GM21576 (cell line): ENCODE data around the gene BDKRB1.

Experiments used
- ATAC-seq: cut with Tn5 transposase; IDR thresholded peaks from one replicate; pipeline ENCODE4 v1.9.1; 2021; ENCODE audit warnings: mild to moderate bottlenecking, moderate library complexity; ENCODE audit not compliant: unreplicated experiment

BDKRB1 gene

DNA sequence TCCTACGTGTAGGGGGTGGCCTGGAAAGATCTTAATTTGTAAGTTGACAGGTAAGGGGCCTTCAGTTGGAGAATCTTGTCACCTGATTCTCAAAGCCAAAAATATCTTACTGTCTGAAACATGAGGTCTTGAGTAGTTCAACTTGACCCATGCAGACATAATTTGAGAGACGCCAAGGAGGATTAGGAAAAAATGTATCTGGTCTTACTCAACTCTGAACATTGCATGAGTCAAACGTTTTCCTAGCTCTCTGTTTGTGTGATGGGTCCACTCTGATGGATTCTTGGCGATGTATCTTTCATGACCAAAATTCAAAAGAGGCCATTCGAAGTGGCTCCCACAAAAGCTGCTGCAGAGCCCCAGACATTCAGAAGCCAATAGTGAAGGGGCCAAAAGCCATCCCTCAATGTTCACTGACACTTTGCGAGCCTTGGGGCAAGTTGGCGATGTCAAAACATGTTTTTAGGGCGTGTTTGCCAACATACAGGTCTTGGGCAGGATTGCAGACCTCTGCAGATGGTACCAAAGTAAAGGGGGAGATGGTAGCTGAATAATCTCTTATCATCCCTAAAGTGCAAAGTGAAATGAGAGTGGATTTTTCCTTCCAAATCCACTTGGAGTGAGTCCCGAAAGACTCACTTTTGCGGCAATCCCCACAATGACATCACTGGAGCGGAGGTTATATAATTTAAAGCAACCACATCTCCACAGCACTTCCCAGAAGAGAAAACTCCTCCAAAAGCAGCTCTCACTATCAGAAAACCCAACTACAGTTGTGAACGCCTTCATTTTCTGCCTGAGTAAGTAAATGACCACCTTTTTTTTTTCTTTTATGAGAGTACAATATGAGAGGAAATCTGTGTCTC lies at the start of gene BDKRB1:
Gene BDKRB1, plus strand, starts transcription at position 710 of the 866 bp plus-strand sequence. CDS start 7,473 bp downstream, outside the sequence.
- ATAC-seq = no peak

DNA sequence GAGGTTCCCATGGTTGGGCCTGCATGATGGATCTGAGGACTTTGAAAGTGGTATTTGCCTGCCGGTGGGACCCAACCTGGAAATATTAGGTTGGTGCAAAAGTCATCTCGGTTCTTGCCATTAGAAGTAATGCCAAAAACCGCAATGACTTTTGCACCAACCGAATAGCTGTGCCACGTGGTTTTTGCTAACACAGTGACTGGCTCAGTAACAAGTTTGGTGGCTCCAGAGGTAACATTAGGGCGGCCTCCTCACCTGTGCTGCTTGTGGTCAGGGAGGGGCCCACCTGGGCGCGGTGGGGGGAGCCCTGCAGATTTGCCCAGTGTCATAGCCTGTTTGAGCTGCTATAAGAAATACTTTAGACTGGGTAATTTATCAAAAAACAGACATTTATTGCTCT lies 49.5 kb upstream of the BDKRB1 start:
- ATAC-seq = no peak

DNA sequence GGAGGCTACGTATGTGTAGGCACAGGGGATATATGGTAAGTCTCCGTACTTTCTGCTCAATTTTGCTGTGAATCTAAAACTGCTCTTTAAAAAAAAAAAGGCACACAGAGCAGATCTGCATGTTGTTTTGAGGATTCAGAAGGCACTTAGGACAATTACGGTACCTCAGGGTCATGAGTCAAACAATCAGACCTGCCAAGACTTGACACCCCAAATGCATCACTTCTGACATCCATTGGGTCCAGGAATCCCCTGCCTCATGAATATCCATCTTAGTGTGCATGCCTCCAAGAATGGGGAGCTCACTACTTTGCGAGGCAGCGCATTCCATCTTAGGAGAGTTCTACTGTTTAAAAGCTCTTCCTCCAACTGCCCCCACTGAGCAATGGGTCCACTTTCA lies 48.3 kb upstream of the BDKRB1 start:
- no peak for ATAC-seq

DNA sequence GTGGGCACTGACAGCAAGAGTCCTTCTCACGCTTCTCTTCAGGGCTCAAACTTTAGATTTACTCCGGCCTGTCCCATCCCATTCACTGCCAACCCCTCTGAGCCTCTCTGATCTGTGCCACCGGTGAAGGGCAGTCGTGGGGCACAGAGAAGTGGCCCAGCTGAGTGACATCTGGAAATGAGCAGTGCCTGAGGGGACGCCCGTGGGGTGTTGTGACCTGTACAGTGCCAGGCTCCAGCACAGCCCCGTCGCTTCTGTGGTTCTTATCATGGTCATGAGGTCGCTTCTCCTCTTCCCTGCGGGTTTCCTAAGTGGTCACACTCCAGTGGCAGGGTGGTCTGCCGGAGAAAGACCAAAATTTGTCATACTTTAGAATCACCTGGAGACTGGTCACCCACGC lies 47.3 kb upstream of the BDKRB1 start:
- no peak for ATAC-seq

DNA sequence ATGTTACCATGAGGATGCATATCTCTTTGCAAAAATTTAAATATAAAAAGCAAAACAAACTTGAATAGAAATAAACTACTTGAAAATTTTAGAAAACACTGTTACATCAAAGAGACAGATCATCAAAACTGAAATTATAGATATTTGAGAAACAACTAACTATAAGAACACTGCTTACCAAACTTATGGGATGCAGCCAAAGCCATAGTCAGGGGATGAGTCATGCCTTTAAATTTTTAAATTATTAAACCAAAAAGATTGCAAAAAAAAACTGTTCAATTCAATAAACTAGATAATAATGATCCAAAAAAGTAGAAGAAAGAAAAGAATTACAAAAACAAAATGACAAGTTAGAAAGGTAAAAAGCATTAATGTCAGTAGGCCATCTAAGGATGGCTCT lies 43.9 kb upstream of the BDKRB1 start:
- ATAC-seq = no peak

DNA sequence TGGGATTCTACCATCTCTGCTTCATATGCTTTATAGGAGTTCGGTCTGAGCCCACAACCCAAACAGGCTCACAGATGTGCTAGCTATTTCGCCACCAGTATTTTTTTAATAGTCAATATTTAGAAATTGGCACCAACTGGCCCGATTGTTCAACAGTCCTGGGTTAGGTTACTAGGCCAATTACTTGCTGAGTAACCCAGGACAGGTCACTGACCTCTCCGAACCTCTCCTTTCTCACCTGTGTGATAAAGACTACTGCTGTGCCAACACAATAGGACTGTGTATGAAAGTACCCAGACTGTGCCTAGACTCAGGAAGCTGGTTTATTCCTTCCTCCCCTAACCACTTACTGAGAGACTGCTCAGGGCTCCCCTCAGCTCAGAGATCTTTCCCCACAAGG lies 43.1 kb upstream of the BDKRB1 start:
- no peak for ATAC-seq

DNA sequence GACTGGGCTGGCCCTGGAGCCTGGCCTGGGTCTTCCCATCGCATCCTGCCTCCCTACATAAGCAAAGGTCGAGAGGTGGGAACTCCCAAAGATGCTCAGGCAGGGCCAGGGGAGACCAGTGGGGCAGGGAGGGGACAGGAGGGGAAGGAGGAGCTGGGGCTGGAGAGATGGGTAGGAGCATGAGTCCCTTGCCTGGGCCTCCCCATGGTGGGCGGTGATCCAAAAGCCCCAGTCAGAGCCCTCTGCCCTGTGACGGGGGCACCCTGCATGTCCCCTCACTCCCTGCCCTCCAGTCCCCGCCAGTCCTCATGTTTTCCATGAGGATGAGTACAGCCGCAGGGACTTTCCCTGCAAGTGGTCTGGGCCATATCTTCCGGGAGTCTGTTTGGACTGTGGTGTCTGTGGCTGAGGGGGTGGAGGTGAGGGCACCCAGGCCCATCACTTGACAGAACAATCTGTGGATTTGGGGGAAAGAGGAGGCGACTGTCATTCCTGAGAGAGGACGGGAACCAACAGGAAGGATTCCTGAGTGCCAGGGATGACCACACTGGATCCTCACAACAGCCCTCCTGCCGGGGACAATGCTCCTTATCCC lies 42.0 kb upstream of the BDKRB1 start:
- no peak for ATAC-seq

DNA sequence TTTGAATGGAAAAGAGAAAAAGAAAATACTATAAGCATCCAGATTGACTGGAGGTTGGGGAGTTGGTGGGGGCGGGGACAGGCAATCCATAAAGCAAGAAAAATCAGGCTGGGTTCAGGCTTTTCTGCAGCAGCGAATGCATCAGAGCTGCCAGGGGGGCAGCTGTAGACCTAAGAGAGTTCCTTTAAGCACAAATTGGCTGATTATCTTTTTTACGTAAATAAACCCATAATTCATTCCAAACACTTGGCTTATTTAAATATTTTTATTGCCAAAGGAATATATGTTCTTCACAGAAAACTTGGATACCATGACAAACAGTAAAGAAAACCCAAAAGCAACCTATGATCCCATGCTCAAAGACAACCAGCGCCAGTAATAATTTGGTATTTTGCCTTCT lies 41.2 kb upstream of the BDKRB1 start:
- ATAC-seq = no peak

DNA sequence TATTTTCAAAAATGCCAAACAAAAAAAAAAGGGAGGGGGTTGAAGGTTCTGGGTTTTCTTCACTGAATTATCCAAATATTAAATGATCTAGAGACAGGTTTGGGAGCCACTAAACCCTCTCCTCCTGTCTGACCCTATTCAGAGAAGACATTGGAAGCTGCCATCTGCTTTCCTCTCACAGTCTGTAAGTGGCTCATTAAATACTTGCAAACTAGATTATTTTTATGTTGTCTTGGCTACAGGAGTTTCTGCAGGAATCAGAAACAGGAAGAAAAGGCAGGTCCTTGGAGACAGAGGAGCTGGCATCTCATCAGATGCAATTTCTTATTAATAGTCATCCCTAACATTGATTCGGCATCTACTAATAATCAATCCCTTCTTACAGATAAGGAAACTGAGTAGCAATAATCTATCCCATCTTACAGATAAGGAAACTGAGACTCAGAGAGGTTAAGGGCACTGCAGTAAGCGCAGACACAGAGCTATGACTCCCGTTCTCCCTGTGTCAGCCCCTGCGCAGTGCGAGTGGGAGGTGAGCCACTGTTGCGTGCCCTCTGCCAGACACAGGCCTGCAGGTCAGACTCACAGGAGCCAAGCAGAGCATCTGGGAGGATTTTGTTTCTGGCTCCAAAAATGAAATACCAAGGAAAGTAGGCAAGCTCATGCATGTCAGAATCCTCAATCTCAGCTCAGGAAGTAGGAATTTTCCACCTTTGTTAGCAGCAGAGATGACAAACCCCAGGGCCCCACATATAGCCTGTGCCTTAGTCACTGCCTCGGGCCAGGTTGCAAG lies 40.4 kb upstream of the BDKRB1 start:
- ATAC-seq = no peak

DNA sequence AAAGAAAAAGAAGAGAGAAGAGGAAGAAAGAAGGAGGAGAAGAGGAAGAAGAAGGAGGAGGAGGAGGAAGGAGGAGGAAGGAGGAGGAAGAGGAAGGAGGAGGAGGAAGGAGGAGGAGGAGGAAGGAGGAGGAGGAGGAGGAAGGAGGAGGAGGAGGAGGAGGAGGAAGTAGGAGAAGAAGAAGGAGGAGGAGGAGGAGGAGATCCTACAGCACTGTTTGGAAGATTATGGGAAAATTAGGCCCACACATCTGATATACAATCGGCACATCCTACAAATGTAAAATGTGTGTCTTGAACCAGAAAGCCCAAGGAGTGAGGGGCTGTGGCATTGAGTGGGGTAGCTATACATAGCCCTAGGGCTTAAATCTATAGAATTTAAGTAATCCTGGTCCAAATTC lies 39.4 kb upstream of the BDKRB1 start:
- no peak for ATAC-seq

DNA sequence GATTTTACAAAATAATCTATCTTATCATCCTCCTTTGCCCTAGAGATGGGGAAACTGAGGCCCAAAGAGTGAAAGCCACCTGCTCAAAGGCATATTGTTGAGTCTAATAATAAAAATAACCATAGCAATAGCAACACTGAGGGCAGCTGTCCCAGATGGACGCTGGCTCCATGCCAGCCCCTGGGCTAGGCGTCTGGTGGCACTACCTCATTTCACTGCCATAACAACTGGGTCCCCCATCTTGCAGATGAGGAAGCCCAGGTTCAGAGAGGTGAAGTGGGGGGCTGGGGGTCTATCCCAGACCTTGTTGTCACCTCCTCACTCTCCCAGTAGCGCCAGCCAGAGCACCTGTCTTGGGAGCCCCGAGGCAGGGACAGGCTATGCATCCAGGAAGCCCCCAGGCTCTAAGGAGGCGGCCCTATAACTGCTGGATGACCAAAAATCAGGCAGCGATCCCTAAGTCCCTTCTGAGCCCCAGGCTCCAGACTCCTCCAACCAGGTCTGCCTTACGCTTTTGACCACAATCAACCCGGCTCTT lies 38.6 kb upstream of the BDKRB1 start:
- no peak for ATAC-seq

DNA sequence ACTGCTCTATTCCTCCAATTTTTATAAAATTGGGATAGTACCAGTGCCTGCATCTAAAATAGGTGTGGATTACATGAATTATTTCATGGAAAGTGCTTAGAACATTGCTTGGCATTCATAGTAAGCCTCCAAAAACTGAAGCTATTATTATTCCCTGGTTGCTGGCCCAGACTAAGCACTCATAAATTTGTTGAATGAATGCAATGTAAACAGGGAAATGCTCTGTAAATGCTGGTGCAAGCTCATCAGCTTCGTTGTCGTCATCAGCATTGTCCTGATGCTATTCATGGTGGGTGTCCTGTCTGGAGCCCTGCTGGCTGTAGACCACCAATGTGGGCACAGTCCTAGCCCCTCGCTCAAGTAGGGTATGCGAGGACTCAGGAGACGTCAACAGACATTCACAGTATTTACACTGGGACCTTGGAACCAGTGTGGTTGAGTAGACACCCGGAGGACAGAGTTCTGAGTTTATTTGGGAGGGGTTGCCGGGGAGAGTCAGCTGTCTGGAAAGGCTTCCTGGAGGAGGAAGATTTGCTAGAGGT lies 34.8 kb upstream of the BDKRB1 start:
- no peak for ATAC-seq

DNA sequence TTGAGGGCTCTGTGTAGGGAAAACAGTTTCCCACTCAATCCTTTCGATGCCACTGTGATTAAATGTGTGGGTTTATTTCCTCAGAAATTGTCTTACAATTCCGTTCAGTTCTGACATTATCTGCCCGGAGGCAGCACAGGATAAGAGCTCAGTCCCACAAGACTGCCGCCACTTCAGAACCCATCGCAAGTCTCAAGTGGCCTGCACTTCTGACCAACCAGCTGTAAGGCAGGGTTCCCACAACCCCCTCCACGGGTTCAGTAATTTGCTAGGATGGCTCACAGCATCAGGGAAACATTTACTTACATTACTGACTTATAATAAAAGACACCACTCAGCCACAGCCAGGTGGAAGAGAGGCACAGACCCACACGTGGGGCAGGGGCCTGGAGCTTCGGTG lies 34.2 kb upstream of the BDKRB1 start:
- ATAC-seq = no peak

DNA sequence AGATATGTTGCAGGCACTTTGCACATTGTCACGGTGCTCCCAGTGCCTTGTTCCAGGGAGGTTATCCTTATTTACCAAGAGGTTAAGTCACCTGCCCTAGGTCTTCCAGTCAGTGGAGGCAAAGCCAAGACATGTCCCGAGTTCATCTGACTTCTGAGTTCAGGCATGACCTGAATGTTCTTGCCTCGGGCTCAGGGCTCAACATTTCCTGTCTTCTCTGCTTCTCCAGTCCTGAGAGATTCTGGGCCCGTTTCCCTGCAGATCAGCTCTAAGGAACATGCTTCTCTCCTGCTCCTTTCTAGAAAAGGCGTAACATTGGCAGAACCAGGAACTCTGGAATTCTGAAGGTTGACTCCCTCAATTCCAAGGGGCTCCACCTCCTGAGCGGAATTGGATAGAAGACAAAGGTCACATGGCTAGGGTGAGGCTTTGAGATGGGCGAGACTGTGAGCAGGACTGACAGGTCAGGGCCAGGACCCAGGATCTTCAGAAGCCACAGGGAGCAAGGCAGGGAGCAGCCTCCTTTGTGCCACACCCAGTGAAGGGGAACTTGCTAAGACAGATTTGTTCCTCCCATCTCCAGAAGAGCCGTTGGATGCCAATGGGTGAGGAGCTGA lies 31.4 kb upstream of the BDKRB1 start:
- no peak for ATAC-seq

DNA sequence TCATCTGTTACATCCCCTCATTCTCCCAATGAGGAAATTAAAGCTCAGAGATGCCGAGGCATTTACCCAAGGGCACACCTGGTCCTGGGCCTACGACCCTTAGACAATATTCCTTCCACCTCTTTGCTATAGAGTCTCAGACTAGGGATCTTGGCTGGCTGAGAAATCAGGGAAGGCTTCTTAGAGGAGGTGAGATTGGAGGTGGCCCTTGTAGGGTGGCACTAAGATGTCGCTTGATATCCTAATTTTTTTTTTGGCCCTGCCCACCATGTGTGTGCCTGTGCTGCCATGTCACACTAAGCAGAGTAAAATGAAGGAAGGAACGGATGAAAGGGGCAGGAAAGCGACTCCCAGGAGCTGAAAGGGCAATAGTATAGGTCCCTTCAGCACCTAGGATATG lies 30.8 kb upstream of the BDKRB1 start:
- ATAC-seq = no peak

DNA sequence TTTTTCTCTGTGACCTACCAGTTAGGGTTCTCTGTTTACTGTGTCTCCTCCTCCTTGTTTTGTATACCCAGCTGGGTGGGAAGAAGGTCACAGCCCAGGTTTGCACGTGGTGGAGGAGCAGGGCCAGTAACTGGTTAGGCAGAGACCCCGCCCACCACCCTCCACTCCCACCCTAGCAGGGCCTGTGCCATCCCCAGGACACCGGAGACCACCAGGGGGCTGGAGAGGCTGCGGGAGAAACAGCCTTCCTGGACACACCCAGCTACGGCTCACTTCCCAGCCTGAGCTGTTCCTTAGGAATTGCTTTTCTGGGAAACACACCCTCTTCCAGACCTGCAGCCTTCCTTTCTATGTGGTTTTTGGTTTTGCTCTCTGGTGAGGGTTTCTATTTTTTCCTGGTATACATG lies 30.3 kb upstream of the BDKRB1 start:
- no peak for ATAC-seq

DNA sequence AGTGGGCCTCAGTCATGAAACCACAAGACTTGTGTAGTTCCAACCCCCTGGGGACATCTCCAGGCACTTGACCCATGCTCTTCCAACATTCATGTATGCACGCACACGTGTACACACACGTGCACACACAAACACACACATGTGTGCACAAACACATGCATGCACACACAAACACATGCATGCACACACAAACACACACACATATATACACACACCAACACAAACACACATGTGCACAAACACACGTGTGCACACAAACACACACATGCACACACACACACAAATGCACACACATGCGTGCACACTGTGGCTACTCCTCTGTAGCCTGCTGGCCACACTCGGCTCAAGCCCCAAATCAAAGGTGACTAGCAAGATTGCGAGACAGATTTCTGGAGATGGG lies 28.6 kb upstream of the BDKRB1 start:
- ATAC-seq = no peak

DNA sequence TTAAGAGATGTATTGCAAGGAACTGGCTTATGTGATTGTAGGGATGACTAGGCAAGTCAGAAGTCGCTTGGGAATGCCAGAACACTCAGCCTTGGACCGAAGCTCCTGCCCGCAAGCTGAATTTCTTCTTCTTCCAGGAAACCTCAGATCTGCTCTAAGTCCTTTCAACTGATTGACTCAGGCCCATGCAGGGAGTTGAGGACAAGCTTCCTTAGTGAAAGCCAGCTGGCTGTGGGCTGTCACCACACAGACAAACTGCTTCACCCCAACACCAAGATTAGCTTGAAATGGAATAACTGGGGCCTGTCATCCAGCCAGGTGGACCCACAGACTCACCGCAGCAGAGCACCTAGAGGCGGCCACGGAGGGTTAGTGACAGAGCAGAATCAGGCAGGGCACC lies 26.7 kb upstream of the BDKRB1 start:
- ATAC-seq = no peak

DNA sequence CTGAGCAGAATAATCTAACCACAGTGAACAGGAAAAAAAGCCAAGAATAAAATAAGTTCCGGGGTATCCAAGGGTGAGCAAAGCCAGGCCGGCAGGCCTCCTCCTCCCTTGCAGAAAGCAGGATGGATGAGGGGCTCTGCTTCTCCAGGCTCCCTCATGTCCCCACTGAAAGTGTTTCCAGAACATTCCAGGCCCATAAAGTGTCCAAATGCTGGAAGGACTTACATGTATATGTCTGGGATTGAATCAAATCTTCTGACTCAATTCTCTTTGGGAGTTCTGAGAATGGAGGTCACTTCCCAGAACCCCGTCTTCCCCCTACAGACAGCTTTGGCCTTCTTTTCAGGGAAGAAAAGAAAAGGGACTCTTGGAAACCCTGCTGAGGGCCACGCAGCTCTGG lies 25.0 kb upstream of the BDKRB1 start:
- ATAC-seq = no peak

DNA sequence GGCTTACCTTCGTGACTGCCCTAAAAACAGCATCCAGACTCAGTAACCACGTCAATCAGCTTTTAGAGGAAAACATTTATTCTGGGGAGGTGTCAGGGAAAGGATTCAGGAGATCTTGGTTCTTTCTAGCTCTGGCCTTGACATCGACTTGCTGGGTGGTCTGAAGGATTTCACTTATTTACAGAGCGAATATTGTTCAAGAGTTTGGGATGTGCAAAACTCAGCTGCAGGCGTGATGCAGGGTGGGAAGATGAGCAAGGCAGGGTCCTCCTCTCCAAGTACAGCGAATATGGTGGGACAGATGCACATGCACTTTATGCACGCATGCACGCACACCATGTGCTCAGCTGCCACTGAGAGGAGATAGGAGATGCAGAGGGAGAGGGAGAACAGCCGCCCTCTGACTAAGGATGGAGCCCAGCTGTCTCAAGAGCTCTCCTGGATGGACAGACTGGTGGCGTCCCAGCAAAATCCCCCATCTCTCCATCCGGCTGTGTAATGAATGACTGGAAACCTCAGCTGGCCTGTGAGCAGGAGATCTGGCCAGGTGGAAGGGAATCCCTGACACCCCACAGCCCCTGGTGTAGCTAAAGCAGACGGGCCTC lies 24.4 kb upstream of the BDKRB1 start:
- ATAC-seq = no peak
